ENCODE measurements around the gene TEX51. TPM values are rescaled to one million over a fixed set of nuclear protein-coding genes. Genes with fewer than 3 reads are reported as not detected.

Gene TEX51
- total RNA-seq, 2 experiments from 2014 or later: not detected

DNA sequence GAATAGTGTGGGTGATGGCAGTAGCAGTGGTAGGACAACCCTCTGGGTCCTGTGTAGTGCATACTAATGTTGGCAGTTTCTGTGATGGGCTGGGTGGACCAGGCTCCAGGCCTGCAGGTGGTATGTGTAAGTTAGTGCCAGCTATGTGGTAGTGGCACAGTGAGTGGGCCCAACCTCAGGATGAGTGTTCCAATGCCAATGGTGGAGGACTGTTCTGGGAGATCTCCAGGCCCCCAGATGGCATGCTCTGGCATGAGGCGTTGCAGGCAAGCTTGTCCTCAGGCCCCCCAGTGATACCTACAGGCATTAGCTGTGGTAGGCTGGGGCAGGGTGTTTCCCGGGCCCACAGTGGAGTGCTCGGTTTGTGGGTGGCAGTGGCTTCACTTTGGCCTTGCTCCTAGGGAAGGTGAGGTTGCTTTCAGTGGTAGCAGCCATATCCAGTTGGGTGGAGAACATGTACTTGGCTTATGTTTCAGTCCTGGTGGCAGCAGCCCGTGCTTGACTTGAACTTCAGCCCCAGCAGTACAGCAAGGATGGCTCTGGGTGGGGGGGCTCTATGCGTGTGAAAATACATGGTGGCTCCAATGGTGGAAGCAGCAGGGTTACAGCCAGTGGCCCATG lies 32.4 kb downstream of the TEX51 start:
- no peak overlapping the region for H3K4me3 Mint-ChIP-seq
- ATAC-seq (no peak), DNase-seq (no peak)
- intact Hi-C loops (cut with DNase I, micrococcal nuclease): no loop called here
- ChIA-PET CTCF (interaction anchor here (0.6 kb wide), 1 partner anchor 368 kb away, joined by 4 read pairs; no protein-coding TSS in a partner anchor), POLR2A (no interaction called here)
- peaks cover 1% of the 10 kb centered on the region for H3K9me3 Mint-ChIP-seq (ENCODE audit: low read depth)
- no peak overlapping the region for H3K27ac Mint-ChIP-seq
- H3K4me1 Mint-ChIP-seq: no peaks in the 10 kb centered on the region
- H3K36me3 Mint-ChIP-seq (ENCODE audit: low read depth): no peaks in the 10 kb centered on the region
- peaks cover 14% of the 10 kb centered on the region for H3K27me3 Mint-ChIP-seq

DNA sequence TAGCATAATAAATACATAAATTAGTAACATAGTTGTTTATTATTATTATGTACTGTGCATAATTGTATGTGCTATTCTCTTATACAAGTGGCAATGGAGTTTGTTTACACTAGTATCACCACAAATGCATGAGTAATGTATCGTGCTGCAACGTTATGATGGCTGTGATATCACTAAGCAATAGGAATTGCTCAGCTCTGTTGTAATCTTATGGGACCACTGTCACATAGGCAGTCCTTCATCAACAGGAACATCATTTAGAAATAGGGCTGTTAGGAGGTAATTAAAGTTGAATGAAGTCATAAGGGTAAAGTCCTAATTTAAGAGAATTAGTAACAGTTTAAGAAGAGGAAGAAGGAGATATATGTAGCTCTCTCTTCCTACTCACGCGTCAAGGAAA lies 33.8 kb downstream of the TEX51 start:
- DNase-seq: no peak

DNA sequence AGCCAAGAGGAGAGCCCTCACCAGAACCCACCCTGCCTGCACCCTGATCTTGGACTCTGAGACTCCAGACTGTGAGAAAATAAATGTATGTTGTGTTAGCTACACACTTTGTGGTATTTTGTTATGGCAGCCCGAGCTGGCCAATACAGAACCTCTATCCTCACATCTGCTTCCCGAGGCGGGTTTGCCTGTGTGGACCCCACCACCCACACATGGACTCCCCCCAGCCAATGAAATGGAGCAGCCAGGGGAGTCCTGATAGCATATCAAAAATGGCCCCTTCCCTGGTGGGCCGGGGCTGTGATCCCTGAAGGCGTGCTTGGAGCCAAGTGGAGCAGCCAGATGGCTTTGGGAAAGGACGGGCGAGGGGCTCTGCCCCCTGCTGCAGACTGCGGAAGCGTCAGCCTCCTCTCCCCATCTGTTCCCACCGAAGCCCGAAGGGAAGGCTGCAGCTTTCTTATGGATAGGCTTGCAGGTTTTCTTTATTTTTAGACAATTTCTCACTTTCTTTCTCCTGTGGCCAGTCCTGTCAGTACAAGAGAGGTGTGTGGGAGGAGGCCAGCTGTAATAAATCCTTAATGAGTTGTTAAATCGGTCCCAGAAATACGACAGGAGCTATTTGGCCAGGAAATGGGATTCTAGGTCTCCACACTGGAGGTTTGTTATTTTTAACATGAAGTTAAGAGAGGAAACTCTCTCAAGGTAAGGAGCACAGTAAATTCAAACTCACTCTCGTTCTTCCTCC lies 34.4 kb downstream of the TEX51 start:
- Mint-ChIP-seq H3K27me3 (peaks cover 14% of the 10 kb centered on the region), H3K4me1 (no peaks in the 10 kb centered on the region), H3K36me3 (ENCODE audit: low read depth) (no peaks in the 10 kb centered on the region), H3K27ac (no peak overlapping the region), H3K9me3 (ENCODE audit: low read depth) (peaks cover 1% of the 10 kb centered on the region), H3K4me3 (no peak overlapping the region)
- DNase-seq (no peak), ATAC-seq (no peak)
- ChIA-PET CTCF (interaction anchor here (1.0 to 1.2 kb wide), 2 partner anchors 9 to 118 kb away, joined by 3 read pairs; no protein-coding TSS in a partner anchor), POLR2A (no interaction called here)
- intact Hi-C loops (cut with DNase I, micrococcal nuclease): no loop called here

More for the DNA sequence above, 33.8 kb downstream of the TEX51 start:
- no peak for ATAC-seq
- ChIA-PET CTCF (interaction anchor here (1.0 to 1.2 kb wide), 2 partner anchors 10 to 118 kb away, joined by 3 read pairs; no protein-coding TSS in a partner anchor), POLR2A (no interaction called here)
- Mint-ChIP-seq H3K4me3 (no peak overlapping the region), H3K4me1 (no peaks in the 10 kb centered on the region), H3K9me3 (ENCODE audit: low read depth) (peaks cover 1% of the 10 kb centered on the region), H3K27ac (no peak overlapping the region), H3K27me3 (peaks cover 12% of the 10 kb centered on the region), H3K36me3 (ENCODE audit: low read depth) (no peaks in the 10 kb centered on the region)
- intact Hi-C loops (cut with DNase I, micrococcal nuclease): no loop called here

DNA sequence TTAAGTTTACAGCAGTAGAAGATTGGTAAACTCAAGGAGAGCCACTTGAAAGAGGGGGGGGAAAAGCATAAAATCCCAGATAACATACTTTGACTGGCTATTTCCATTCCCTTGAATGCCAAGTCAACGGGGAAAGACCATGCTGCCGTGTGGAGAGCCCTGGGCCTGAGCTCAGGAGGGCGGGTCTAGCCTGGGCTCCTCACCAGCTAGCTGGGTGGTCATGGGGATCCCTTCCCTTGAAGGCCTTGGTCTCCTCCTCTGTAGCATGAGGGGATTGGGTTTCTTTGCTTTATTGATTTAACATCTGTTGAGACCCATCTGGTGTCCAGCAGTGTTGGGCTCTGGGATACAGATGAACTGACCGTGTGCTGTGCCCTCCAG lies 35.0 kb downstream of the TEX51 start:
- ChIA-PET CTCF (interaction anchor here (1.2 kb wide), 1 partner anchor 117 kb away, joined by 3 read pairs; no protein-coding TSS in a partner anchor), POLR2A (no interaction called here)
- peaks cover 15% of the 10 kb centered on the region for H3K27me3 Mint-ChIP-seq
- H3K9me3 Mint-ChIP-seq (ENCODE audit: low read depth): peaks cover 1% of the 10 kb centered on the region
- DNase-seq (no peak), ATAC-seq (no peak)
- no peak overlapping the region for H3K27ac Mint-ChIP-seq
- H3K4me1 Mint-ChIP-seq: no peaks in the 10 kb centered on the region
- intact Hi-C loops (cut with DNase I, micrococcal nuclease): no loop called here
- no peaks in the 10 kb centered on the region for H3K36me3 Mint-ChIP-seq (ENCODE audit: low read depth)
- H3K4me3 Mint-ChIP-seq: no peak overlapping the region

DNA sequence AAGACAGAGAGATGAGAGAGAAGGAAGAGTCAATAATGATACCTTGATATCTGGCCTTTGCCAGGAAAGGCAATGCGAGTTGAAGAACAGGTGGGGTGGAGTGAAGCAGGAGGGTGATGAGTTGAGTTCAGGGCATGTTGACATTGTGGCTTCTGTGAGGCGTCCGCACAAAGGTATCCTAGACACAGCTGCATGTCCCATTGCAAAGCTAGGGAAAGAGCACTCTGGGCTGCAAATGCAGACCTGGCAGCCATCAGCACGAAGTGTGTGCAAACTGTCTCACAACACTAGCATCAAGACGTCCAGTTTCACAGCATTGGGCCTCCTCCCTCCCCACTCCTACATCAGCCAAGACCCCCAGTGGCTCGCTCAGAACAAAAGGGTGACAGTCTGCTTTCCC lies 36.1 kb downstream of the TEX51 start:
- Mint-ChIP-seq H3K36me3 (ENCODE audit: low read depth) (no peaks in the 10 kb centered on the region), H3K27ac (no peak overlapping the region), H3K4me1 (no peaks in the 10 kb centered on the region), H3K27me3 (peaks cover 13% of the 10 kb centered on the region), H3K4me3 (no peak overlapping the region), H3K9me3 (ENCODE audit: low read depth) (peaks cover 1% of the 10 kb centered on the region)
- intact Hi-C loops (cut with DNase I, micrococcal nuclease): no loop called here
- no peak for ATAC-seq
- no peak for DNase-seq
- CTCF ChIA-PET: no interaction called here
- POLR2A ChIA-PET: no interaction called here

DNA sequence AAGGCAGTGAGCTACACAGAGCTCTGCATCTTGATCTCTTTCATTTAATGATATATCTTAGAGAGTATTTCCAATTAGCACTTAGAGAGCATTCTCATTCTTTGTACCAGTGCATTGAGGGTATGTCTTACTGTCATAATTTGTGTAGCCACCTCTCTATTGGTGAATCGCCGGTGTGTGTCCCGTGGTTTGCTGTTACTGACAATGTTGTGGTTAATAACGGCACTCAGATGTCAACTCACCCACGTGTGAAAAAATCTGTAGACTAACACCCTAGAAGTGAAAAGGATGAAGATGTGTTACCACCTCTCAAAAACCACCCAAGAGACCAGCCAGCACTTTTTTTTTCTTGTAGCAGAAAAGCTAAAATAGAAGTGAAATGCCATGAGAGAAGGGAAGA lies 37.1 kb downstream of the TEX51 start:
- Mint-ChIP-seq H3K4me1 (no peaks in the 10 kb centered on the region), H3K36me3 (ENCODE audit: low read depth) (no peaks in the 10 kb centered on the region), H3K27me3 (peaks cover 13% of the 10 kb centered on the region), H3K4me3 (no peak overlapping the region), H3K27ac (no peak overlapping the region), H3K9me3 (ENCODE audit: low read depth) (no peaks in the 10 kb centered on the region)
- intact Hi-C loops (cut with DNase I, micrococcal nuclease): no loop called here
- POLR2A ChIA-PET: no interaction called here
- CTCF ChIA-PET: no interaction called here
- ATAC-seq (no peak), DNase-seq (no peak)

DNA sequence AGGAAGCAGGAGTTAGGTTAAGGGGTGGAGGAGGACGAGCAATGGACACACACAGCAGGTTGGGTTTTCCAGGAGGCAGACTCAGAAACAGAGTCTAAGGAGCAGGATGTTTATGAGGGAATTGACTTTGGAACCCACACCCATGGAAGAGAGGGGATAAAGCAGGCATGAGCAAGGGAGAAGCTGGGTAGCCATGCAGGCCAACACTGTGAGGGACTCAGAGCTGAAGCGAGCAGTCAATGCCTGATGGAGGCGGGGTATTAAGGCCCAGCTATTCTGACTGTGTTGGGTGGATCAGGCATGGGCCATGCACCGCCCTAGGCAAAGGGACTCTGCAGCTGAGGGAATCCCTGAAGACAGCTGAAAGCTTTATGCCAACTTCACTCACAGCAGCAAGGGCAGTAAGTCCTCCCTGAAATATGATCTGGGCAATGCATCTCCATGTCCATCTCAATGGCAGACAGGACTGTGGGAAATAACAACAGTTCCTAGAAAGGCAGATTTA lies 37.6 kb downstream of the TEX51 start:
- H3K4me1 Mint-ChIP-seq: no peaks in the 10 kb centered on the region
- H3K36me3 Mint-ChIP-seq (ENCODE audit: low read depth): no peaks in the 10 kb centered on the region
- no peak overlapping the region for H3K27ac Mint-ChIP-seq
- DNase-seq (no peak), ATAC-seq (no peak)
- intact Hi-C loops (cut with DNase I, micrococcal nuclease): no loop called here
- H3K27me3 Mint-ChIP-seq: peaks cover 13% of the 10 kb centered on the region
- no peaks in the 10 kb centered on the region for H3K9me3 Mint-ChIP-seq (ENCODE audit: low read depth)
- ChIA-PET POLR2A (no interaction called here), CTCF (no interaction called here)
- H3K4me3 Mint-ChIP-seq: no peak overlapping the region

DNA sequence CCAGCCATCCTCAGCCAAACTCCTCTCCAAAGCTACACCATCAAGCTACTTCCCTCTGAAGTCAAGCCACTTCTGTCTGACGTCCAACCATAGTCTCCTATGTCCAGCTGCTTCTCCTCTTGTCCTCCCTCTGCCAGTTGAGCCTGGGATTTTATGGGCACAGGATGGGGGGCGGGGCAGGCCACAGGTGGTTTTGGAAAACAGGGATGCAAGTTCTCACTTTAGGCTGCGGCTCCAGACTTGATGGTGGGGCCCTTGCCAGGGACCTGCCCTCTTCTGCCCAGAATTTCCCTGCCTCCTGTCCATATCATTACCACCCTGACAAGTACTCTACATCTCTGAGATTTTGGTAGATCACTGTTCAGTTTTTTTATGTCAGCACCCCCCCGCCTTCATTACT lies 41.6 kb downstream of the TEX51 start:
- CTCF ChIA-PET: no interaction called here
- ATAC-seq: no peak

DNA sequence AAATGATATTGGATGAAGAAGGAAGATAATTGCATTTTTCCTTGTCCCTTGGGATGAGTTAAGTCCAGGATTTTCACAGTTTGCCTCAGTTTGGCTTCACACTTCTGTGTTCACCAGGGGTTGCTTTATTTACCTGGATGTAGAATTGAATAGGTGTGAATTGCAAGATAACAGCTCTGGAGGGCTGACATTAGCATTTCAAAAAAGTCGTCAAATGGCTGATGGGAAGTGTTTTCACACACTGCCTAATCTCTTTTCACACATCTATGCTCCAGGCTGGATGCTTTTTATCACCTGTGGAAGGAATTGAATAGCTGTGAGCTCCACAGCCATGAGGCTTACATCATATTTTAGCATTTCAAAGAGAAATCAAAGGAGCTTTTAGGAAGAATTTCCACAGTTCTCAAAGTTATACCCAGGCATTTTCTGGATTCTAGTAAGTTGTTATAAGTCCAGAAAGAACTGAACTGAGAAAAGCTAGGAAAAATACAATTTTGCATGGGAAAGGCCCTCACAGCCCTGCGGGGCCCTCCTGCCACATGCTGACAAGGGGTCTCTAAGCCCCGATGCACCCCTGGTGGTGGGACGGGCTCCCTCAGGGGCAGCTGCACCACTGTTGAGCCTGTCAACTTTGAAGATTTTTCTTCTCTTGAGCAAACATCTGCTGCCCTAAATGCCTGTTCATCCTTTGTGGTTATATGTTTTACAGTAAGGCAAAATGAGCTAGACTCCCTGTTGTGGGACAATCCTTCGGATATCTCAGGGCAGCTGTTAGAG lies 43.9 kb downstream of the TEX51 start:
- Mint-ChIP-seq H3K36me3 (ENCODE audit: low read depth) (no peaks in the 10 kb centered on the region), H3K4me3 (no peak overlapping the region), H3K9me3 (ENCODE audit: low read depth) (peaks cover 8% of the 10 kb centered on the region), H3K27me3 (peaks cover 11% of the 10 kb centered on the region), H3K4me1 (no peaks in the 10 kb centered on the region), H3K27ac (no peak overlapping the region)
- no peak for DNase-seq
- ATAC-seq: no peak
- intact Hi-C loops (cut with DNase I, micrococcal nuclease): no loop called here
- ChIA-PET CTCF (interaction anchor here (0.7 to 0.9 kb wide), 3 partner anchors 10 to 29 kb away, joined by 3 to 4 read pairs (median 3); no protein-coding TSS in a partner anchor), POLR2A (no interaction called here)

More for the DNA sequence above, 41.6 kb downstream of the TEX51 start:
- intact Hi-C loops (cut with DNase I, micrococcal nuclease): no loop called here
- Mint-ChIP-seq H3K4me3 (no peak overlapping the region), H3K36me3 (ENCODE audit: low read depth) (no peaks in the 10 kb centered on the region), H3K9me3 (ENCODE audit: low read depth) (peaks cover 8% of the 10 kb centered on the region), H3K4me1 (no peaks in the 10 kb centered on the region), H3K27me3 (peaks cover 11% of the 10 kb centered on the region), H3K27ac (no peak overlapping the region)
- POLR2A ChIA-PET: no interaction called here
- DNase-seq: no peak

DNA sequence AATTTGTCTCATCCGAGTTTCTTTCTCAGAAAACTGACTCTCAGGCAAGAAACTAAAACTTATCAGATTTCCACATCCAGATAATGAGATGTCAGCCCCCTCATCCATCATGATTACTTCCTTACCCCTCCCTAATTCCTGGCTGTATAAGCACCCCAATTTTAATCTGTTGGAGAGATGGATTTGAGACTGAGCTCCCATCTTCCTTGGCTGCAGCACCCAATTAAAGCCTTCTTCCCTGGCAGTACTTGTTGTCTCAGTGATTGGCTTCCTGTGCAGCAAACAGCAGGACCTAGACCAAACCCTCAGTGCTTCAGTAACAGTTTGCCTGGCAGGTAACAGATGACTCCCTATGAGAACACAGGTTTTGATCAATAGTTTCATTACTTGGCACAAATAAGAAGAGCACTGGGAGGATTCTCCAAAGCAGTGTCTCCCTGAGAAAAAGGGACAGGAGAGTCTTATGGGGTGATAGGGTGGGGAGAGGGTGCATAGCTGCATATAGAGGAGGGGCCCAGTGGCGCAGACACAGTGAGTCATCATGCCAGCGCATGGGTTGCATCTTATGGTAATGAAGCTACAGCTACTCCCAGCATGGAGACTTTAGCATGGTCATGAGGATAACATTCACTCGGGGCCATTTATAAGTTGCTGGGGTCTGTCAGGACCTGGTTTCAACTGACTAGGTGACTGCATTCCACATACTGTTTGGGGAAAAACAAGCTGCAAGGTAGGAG lies 45.1 kb downstream of the TEX51 start:
- ChIA-PET CTCF (interaction anchor here (1.4 kb wide), 1 partner anchor 28 kb away, joined by 5 read pairs; no protein-coding TSS in a partner anchor), POLR2A (no interaction called here)
- ATAC-seq (no peak), DNase-seq (no peak)
- Mint-ChIP-seq H3K4me3 (no peak overlapping the region), H3K27me3 (peaks cover 13% of the 10 kb centered on the region), H3K27ac (no peak overlapping the region), H3K36me3 (ENCODE audit: low read depth) (no peaks in the 10 kb centered on the region), H3K9me3 (ENCODE audit: low read depth) (peaks cover 8% of the 10 kb centered on the region), H3K4me1 (no peaks in the 10 kb centered on the region)
- intact Hi-C loops (cut with DNase I, micrococcal nuclease): no loop called here

DNA sequence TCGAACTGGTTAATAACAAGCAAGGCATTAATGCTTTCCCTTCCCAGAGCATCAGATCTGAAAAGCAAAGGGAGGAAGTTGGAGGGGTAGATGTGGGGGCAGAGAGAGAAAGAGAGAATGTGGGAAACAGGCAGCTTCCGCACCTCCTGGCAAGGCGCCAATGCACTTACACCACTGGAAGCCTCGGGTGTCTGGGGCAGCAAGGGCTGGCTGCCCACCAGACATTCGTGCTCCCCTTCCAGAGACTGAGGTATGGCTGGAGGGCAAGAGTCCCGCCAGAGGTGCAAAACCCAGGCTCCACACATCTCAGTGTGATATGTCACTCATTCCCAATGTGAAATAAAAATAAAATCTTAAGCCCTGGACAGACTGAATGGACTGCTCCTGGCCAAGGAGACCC lies 46.4 kb downstream of the TEX51 start:
- POLR2A ChIA-PET: no interaction called here

More for the DNA sequence above, 46.4 kb downstream of the TEX51 start:
- no peak overlapping the region for H3K4me3 Mint-ChIP-seq
- CTCF ChIA-PET: no interaction called here
- intact Hi-C loops (cut with DNase I, micrococcal nuclease): no loop called here
- no peaks in the 10 kb centered on the region for H3K36me3 Mint-ChIP-seq (ENCODE audit: low read depth)
- no peaks in the 10 kb centered on the region for H3K4me1 Mint-ChIP-seq
- H3K27ac Mint-ChIP-seq: no peak overlapping the region
- H3K27me3 Mint-ChIP-seq: peaks cover 17% of the 10 kb centered on the region
- ATAC-seq: no peak
- no peak for DNase-seq
- H3K9me3 Mint-ChIP-seq (ENCODE audit: low read depth): peaks cover 8% of the 10 kb centered on the region
